NCI-H345 treated with DMSO at 0.1 percent for 48 hours (cell line): ENCODE data around the gene TTLL9.

ENCODE experiments used
- DNase-seq: peaks from one replicate; lab custom pipeline; 2025; ENCODE audit not compliant: unreplicated experiment; lab: John Stamatoyannopoulos, UW

TTLL9 gene

GRCh38 chr20:31877684-31878083, 7.2 kb downstream of the TTLL9 start:
- no peak for DNase-seq

GRCh38 chr20:31879143-31879987, 8.9 kb downstream of the TTLL9 start:
- peak; percentile 93 for DNase-seq

GRCh38 chr20:31881945-31882344, 11.5 kb downstream of the TTLL9 start:
- DNase-seq, result no peak

GRCh38 chr20:31883829-31884228, 13.4 kb downstream of the TTLL9 start:
- DNase-seq, result no peak

- no peak for DNase-seq
Measured at GRCh38 chr20:31890646-31891045, 20.2 kb downstream of the TTLL9 start.

- no peak for DNase-seq
Measured at GRCh38 chr20:31894980-31895675, 24.7 kb downstream of the TTLL9 start.

GRCh38 chr20:31896049-31896448, 25.6 kb downstream of the TTLL9 start:
- DNase-seq, result no peak

- no peak for DNase-seq
Measured at GRCh38 chr20:31897541-31897940, 27.1 kb downstream of the TTLL9 start.

- DNase-seq, result no peak
Measured at GRCh38 chr20:31901615-31902014, 31.2 kb downstream of the TTLL9 start.

GRCh38 chr20:31903627-31904386, 33.4 kb downstream of the TTLL9 start:
- DNase-seq, result no peak

GRCh38 chr20:31906001-31906400, 35.6 kb downstream of the TTLL9 start:
- DNase-seq, result no peak

GRCh38 chr20:31907046-31907445, 36.6 kb downstream of the TTLL9 start:
- no peak for DNase-seq

- DNase-seq, result no peak
Measured at GRCh38 chr20:31908016-31908415, 37.6 kb downstream of the TTLL9 start.

GRCh38 chr20:31908424-31908823, 38.0 kb downstream of the TTLL9 start:
- DNase-seq, result no peak

- no peak for DNase-seq
Measured at GRCh38 chr20:31909253-31910070, 39.0 kb downstream of the TTLL9 start.

- no peak for DNase-seq
Measured at GRCh38 chr20:31910071-31910803, 39.8 kb downstream of the TTLL9 start.

GRCh38 chr20:31913431-31914157, 43.2 kb downstream of the TTLL9 start:
- DNase-seq, result no peak

GRCh38 chr20:31914170-31914569, 43.7 kb downstream of the TTLL9 start:
- no peak for DNase-seq

GRCh38 chr20:31915491-31916280, 45.3 kb downstream of the TTLL9 start:
- no peak for DNase-seq
